A549 treated with AZD2906 at 1 μM for 4 hours (cell line): Measurements from ENCODE around the gene PPID. TPM values are rescaled to one million over a fixed set of nuclear protein-coding genes. Genes with fewer than 3 reads are reported as not detected.

ENCODE experiments used
- total RNA-seq: library from RNA; stranded (reverse); fragments of 200-300 nt; extraction: Qiagen RNA extraction; gene quantifications from 5 replicates; pipeline ENCODE4 v1.2.3, GENCODE V29; 2022

PPID gene
- 31.0 to 34.1 TPM (median 33.3 TPM) in 5 replicates for total RNA-seq

DNA sequence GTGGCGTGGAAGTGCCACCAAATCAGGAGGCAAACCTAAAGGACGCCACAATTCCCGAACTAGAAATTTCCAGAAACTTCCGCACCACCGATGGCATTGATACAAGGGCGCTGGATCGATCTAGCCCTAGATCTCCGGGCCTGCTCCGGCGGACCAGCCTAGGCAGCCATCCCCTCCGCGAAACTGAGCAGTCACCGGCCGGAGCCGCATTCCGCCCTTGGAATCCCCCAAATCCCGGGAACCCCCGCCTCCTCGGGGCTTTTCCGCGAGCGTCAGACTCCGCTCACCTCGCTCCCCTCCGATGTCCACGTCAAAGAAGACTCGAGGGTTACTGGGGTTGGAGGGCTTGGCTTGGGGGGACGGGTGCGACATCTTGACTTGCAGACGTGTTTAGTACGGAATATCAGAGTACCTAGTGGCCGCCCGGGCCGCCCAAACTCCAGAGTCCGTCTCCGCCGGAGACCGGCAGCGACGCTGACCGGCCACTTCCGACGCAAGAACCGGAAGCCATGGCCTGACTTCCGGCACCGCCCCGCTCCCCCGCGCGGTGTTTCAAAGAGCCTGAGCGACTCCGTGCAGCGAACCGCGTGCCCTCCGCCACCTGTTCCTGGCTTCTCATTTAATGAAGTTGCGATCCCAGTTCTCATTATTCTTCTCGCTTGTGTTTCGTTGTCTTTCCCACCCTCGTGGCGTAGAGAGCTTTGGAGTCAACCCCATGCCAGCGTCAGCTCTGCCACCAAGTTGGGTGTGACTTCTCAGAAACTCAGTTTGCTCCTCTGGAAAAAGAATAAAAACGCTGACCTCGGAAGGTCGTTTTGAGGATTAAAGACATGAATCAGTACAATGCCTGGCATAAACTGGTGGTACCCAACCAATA lies at the start of gene PPID:
Gene PPID (minus strand): TSS at position 480 of the 877 bp plus-strand sequence. CDS start 108 bp downstream, at position 372.

DNA sequence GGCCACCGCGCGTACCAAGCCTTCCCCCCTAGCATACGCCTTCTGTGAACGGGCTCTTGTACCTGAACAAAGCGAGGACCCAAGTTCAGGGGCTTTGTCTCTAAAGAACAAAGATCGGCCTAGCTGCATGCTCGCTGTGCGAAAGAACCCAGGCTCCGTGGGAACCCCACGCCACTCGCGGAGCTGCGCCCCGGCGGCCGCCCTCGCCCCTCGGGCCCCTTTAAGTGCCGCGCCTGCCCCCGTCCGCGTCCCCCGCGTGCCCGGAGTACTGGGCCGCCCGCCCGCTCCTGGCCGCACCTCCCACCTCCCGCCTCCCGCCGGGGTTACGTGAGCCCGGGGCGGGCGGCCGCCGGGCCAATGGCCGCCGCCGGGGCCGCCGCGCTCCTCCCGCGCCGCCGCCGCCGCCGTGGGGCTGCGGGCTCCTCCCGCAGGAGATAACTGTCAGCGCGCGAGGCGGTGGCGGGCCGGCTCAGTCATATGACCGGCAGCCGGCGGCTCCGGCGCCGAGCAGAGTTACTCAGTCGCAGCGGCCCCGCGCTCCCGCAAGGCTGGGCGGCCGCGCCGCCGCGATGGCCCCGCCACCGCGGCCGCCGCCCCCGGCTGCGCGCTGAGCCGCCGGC lies 45.5 kb upstream of the PPID start, which contains the start of gene FNIP2:
Gene FNIP2 (plus strand): TSS at position 472 of the 620 bp plus-strand sequence. CDS start 187 bp downstream, outside the sequence.

DNA sequence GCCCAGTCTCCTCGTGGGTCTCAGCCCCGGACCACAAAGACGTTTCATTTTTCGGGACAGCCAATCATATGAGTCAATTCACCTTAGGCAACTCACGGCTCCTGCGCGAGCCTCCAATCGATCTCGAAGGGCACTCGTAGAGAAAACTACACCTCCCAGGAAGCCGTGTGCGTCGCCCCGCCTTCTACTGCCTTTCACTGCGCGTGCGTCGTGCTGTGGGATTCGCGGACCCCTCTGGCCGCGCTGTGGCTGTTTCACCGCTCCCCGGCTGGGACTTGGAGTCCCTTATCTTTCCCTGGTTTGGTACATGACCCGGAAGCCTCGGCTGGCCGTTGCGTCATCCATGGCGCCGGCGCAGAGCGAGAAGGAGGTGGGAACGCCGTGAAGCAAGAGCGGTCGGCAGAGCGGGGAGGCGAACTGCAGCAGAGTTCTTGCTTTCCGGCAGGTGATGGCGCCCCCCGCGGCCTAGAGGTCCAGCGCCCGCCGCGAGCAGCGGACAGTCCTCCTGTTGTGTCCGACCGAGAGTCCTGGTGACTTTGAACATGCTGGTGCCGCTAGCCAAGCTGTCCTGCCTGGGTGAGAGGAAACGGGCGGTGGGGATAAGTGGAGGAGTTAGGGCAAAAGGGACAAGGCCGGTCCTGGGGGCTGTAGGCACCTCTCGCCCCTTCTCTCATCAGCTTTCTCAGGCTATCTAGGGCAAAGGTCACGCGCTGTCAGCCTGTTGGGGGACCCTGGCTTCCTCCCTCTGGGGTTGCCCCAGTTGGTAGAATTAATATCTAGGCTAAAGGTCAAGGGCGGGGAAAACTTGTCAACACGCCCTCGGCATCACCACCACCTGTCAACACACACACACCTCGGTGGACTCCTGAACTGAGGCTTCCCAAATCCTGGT lies 51.0 kb downstream of the PPID start, which contains the start of gene ETFDH:
Gene ETFDH (plus strand): TSS at position 382 of the 892 bp plus-strand sequence. CDS start 161 bp downstream, at position 543.

DNA sequence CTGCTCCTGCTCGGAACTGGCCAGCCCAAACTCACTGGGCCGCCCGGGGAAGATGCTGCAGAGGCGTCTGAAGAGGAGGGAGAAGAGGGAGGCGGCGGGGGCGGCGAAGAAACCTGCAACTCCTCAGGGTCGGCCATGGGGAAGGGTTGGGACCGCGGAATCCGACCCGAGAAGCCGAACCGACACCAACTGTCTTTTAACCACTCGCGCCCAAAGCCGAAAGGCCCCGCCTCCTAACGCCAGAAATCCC lies 51.6 kb downstream of the PPID start, which contains the start of gene C4orf46:
Gene C4orf46 (minus strand): TSS at position 223 of the 250 bp plus-strand sequence. CDS start 86 bp downstream, at position 137.

Other genes starting within 250 kb of the PPID start
- not detected in 5 replicates for gene RXFP1, start 201.5 kb downstream of the PPID start, total RNA-seq
- gene C4orf46, start 51.5 kb downstream of the PPID start, total RNA-seq, result 6.9 to 8.7 TPM (median 7.7 TPM) in 5 replicates
- 3.4 to 5.2 TPM (median 4.7 TPM) in 5 replicates for gene ETFDH, start 51.1 kb downstream of the PPID start, total RNA-seq
- 5.2 to 8.1 TPM (median 6.6 TPM) in 5 replicates for gene FNIP2, start 45.6 kb upstream of the PPID start, total RNA-seq